ENCODE measurements around the gene MAZ.
"Not testable (repeated sequence)": the region's sequence is repeated elsewhere in the genome, so short reads cannot be mapped to it uniquely, and the experiment has no call there.

The MAZ gene

GRCh38 chr16:29825145-29826044, 19.1 kb downstream of the MAZ start:
- H3K27ac ChIP-seq: peak overlapping the region; percentile 42
- no peaks in the 10 kb centered on the region for H3K27me3 ChIP-seq (ENCODE audit: insufficient read depth, low read depth)
- no peaks in the 10 kb centered on the region for H3K36me3 ChIP-seq (ENCODE audit: insufficient read depth)
- peak overlapping the region; percentile 74 for H3K4me2 ChIP-seq
- peaks cover 3% of the 10 kb centered on the region; the same call in 1 of the 2 replicates for H3K79me2 ChIP-seq (ENCODE audit: insufficient read depth, low read depth)
- peaks cover 42% of the 10 kb centered on the region for H3K4me1 ChIP-seq (ENCODE audit: low read depth, poor library complexity, severe bottlenecking)
- TF ChIP-seq, protein P1, sequence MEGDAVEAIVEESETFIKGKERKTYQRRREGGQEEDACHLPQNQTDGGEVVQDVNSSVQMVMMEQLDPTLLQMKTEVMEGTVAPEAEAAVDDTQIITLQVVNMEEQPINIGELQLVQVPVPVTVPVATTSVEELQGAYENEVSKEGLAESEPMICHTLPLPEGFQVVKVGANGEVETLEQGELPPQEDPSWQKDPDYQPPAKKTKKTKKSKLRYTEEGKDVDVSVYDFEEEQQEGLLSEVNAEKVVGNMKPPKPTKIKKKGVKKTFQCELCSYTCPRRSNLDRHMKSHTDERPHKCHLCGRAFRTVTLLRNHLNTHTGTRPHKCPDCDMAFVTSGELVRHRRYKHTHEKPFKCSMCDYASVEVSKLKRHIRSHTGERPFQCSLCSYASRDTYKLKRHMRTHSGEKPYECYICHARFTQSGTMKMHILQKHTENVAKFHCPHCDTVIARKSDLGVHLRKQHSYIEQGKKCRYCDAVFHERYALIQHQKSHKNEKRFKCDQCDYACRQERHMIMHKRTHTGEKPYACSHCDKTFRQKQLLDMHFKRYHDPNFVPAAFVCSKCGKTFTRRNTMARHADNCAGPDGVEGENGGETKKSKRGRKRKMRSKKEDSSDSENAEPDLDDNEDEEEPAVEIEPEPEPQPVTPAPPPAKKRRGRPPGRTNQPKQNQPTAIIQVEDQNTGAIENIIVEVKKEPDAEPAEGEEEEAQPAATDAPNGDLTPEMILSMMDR (conservative IDR thresholded peaks at IDR 0.05; ENCODE audit: low read depth, low read length): no peak
- peak overlapping the region; percentile 42; the same call in 1 of the 2 replicates for H3K9ac ChIP-seq
- H3K4me3 ChIP-seq (IDR thresholded peaks at IDR 0.05; ENCODE audit: insufficient read depth, low read depth, low read length): no peak overlapping the region
- H4K20me1 ChIP-seq (ENCODE audit: insufficient read depth): no peaks in the 10 kb centered on the region
- peak overlapping the region; percentile 51 for H2AFZ ChIP-seq (ENCODE audit: low read depth)

DNA sequence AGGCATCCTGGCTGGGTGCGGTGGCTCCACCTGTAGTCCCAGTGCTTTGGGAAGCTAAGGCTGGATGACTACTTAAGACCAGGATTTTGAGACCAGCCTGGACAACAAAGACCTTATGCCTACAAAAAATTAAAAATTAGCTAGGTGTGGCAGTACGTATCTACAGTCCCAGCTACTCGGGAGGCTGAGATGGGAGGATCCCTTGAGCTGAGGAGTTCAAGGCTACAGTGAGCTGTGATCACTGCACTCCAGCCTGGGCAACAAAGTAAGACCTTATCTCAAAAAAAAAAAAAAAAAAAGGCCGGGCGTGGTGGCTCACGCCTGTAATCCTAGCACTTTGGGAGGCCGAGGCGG, 20.0 kb downstream of the MAZ start:
- H3K27me3 ChIP-seq (ENCODE audit: insufficient read depth, low read depth): no peaks in the 10 kb centered on the region
- no peak overlapping the region for H3K9ac ChIP-seq
- TF ChIP-seq, protein P1 (conservative IDR thresholded peaks at IDR 0.05; ENCODE audit: low read depth, low read length): no peak
- H3K79me2 ChIP-seq (ENCODE audit: insufficient read depth, low read depth): peaks cover 3% of the 10 kb centered on the region; the same call in 1 of the 2 replicates
- no peak overlapping the region for H3K4me3 ChIP-seq (IDR thresholded peaks at IDR 0.05; ENCODE audit: insufficient read depth, low read depth, low read length)
- no peak overlapping the region for H3K4me2 ChIP-seq
- H3K4me1 ChIP-seq (ENCODE audit: low read depth, poor library complexity, severe bottlenecking): peaks cover 34% of the 10 kb centered on the region
- no peak overlapping the region for H3K27ac ChIP-seq
- H3K36me3 ChIP-seq (ENCODE audit: insufficient read depth): no peaks in the 10 kb centered on the region
- no peaks in the 10 kb centered on the region for H4K20me1 ChIP-seq (ENCODE audit: insufficient read depth)
- no peak overlapping the region for H2AFZ ChIP-seq (ENCODE audit: low read depth)

- Histone ChIP-seq H4K20me1 (ENCODE audit: insufficient read depth) (no peaks in the 10 kb centered on the region), H3K27me3 (ENCODE audit: insufficient read depth, low read depth) (no peaks in the 10 kb centered on the region), H3K4me3 (IDR thresholded peaks at IDR 0.05; ENCODE audit: insufficient read depth, low read depth, low read length) (no peak overlapping the region), H3K4me2 (no peak overlapping the region), H3K4me1 (ENCODE audit: low read depth, poor library complexity, severe bottlenecking) (peaks cover 3% of the 10 kb centered on the region), H2AFZ (ENCODE audit: low read depth) (no peak overlapping the region), H3K36me3 (ENCODE audit: insufficient read depth) (no peaks in the 10 kb centered on the region), H3K79me2 (ENCODE audit: insufficient read depth, low read depth) (no peaks in the 10 kb centered on the region), H3K27ac (no peak overlapping the region), H3K9ac (no peak overlapping the region)
- TF ChIP-seq, protein P1 (conservative IDR thresholded peaks at IDR 0.05; ENCODE audit: low read depth, low read length): no peak
Measured at GRCh38 chr16:29830774-29831173, 24.4 kb downstream of the MAZ start.

DNA sequence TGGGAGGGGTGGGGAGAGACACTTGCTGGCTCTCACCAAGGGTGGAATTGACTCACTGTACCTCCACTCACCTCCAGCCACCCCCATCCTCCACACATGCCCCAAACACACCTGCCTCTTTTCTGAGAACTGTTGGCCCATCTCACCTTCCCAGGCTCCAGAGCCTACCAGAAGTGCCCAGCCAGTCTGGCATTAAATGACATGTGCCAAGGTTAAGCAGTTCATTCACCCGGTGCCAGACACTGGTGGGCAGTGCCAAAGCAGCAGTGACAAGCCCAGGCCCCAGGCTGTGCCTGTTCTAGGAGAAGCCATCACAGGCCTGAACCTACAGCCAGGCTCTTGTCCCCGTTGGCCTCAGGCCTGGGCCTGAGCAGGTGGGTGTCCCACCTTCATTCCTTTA, 25.2 kb downstream of the MAZ start:
- H2AFZ ChIP-seq (ENCODE audit: low read depth): no peak overlapping the region
- no peak overlapping the region for H3K4me3 ChIP-seq (IDR thresholded peaks at IDR 0.05; ENCODE audit: insufficient read depth, low read depth, low read length)
- no peaks in the 10 kb centered on the region for H3K36me3 ChIP-seq (ENCODE audit: insufficient read depth)
- TF ChIP-seq, protein P1 (conservative IDR thresholded peaks at IDR 0.05; ENCODE audit: low read depth, low read length): no peak
- H3K79me2 ChIP-seq (ENCODE audit: insufficient read depth, low read depth): no peaks in the 10 kb centered on the region
- no peak overlapping the region for H3K4me2 ChIP-seq
- H3K4me1 ChIP-seq (ENCODE audit: low read depth, poor library complexity, severe bottlenecking): no peaks in the 10 kb centered on the region
- H3K27me3 ChIP-seq (ENCODE audit: insufficient read depth, low read depth): no peaks in the 10 kb centered on the region
- no peak overlapping the region for H3K9ac ChIP-seq
- H3K27ac ChIP-seq: no peak overlapping the region
- no peaks in the 10 kb centered on the region for H4K20me1 ChIP-seq (ENCODE audit: insufficient read depth)

GRCh38 chr16:29833219-29833618, 26.9 kb downstream of the MAZ start:
- H3K4me1 ChIP-seq (ENCODE audit: low read depth, poor library complexity, severe bottlenecking); H4K20me1 ChIP-seq (ENCODE audit: insufficient read depth); H3K4me3 ChIP-seq (IDR thresholded peaks at IDR 0.05; ENCODE audit: insufficient read depth, low read depth, low read length); H3K36me3 ChIP-seq (ENCODE audit: insufficient read depth); H2AFZ ChIP-seq (ENCODE audit: low read depth); H3K4me2 ChIP-seq; H3K27me3 ChIP-seq (ENCODE audit: insufficient read depth, low read depth); H3K79me2 ChIP-seq (ENCODE audit: insufficient read depth, low read depth); H3K9ac ChIP-seq; H3K27ac ChIP-seq: not testable (repeated sequence)
